Cardiac fibroblast (primary cell): ENCODE measurements around the gene FPGS.

Source experiments
- DNase-seq, 2 donors: peaks; one replicate each; pipeline versions ENCODE4 v3.0.0 to v3.0.0-alpha.2; 2010; ENCODE audit warnings: low read depth in 2 of 2
- H3K4me3 ChIP-seq, 2 donors: replicated peaks in 1 of 2; 1 replicate in 1 of 2; 2 replicates in 1 of 2; pipeline ENCODE4 v1.5.1; 2011; ENCODE audit warnings: low read depth in 2 of 2, low read length in 2 of 2, mild to moderate bottlenecking in 2 of 2, moderate library complexity in 1 of 2
- TF ChIP-seq, protein P1 (sequence below): IDR thresholded peaks from one replicate; pipeline ENCODE4 v1.5.1; 2011; ENCODE audit warnings: low read depth, mild to moderate bottlenecking, low read length, inconsistent platforms

Gene FPGS

DNA sequence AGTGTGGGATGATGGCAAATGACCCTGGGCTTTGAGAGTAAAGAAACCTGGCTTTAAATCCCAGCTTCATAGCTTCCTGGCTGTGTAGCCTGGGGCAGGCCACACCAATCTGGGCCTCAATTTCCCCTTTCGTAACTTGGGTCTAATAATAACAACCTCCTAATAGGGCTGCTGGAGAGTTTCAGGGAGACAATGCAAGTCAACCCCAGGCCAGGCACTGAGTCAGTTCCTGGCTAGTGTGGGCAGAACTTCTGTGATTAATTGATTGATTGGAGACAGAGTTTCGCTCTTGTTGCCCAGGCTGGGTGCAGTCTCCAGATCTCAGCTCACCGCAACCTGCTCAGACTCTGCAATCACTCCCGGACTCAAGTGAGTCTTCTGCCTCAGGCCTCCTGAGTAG, 20.9 kb upstream of the FPGS start:
- no peak overlapping the region for H3K4me3 ChIP-seq

DNA sequence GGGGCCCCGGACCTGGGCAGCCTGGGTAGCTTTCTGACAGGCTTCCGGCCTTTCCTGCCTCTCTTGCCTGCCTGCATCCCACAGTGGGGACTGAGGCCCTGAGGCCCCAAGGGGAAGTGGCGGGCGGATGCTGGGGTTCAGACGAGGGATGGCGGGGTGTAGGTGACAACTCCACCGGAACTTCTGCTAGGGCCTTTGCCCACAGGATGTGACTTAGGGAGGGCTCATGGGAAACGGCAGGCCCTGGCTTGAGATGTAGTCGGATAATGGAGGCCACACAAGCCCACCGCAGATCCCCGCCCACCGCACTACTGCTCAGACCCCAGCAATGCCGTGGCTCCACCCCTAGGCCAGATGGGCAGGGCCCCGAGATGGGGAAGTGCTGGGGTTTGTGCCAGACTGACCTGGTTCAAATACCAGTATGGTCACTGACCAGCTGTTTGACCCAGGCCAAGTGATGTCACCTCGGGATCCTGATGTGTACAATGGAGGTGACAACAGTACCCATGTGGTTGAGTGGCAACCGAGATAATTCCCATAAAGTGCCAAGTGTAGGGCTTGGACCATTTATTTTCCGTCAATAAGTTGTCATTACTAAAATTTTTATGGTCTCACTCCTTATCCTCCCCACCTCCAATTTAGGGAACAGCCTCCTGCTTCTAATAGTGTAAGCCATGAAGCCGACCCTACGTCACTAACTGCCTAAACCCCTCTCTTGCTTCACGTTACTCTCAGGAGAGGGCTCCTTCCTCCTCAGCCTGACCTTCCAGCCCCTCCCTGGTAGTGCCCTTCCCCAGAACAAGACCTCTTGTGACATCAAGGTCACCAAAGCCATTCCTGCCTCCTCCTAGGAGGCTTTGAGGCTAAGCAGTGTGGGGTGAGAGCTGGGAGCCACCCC, 19.3 kb upstream of the FPGS start:
- H3K4me3 ChIP-seq = no peak overlapping the region
- DNase-seq = no peak
- TF ChIP-seq, protein P1, sequence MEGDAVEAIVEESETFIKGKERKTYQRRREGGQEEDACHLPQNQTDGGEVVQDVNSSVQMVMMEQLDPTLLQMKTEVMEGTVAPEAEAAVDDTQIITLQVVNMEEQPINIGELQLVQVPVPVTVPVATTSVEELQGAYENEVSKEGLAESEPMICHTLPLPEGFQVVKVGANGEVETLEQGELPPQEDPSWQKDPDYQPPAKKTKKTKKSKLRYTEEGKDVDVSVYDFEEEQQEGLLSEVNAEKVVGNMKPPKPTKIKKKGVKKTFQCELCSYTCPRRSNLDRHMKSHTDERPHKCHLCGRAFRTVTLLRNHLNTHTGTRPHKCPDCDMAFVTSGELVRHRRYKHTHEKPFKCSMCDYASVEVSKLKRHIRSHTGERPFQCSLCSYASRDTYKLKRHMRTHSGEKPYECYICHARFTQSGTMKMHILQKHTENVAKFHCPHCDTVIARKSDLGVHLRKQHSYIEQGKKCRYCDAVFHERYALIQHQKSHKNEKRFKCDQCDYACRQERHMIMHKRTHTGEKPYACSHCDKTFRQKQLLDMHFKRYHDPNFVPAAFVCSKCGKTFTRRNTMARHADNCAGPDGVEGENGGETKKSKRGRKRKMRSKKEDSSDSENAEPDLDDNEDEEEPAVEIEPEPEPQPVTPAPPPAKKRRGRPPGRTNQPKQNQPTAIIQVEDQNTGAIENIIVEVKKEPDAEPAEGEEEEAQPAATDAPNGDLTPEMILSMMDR = no peak

More for the DNA sequence above, 20.9 kb upstream of the FPGS start:
- TF ChIP-seq, protein P1 = no peak
- no peak for DNase-seq

DNA sequence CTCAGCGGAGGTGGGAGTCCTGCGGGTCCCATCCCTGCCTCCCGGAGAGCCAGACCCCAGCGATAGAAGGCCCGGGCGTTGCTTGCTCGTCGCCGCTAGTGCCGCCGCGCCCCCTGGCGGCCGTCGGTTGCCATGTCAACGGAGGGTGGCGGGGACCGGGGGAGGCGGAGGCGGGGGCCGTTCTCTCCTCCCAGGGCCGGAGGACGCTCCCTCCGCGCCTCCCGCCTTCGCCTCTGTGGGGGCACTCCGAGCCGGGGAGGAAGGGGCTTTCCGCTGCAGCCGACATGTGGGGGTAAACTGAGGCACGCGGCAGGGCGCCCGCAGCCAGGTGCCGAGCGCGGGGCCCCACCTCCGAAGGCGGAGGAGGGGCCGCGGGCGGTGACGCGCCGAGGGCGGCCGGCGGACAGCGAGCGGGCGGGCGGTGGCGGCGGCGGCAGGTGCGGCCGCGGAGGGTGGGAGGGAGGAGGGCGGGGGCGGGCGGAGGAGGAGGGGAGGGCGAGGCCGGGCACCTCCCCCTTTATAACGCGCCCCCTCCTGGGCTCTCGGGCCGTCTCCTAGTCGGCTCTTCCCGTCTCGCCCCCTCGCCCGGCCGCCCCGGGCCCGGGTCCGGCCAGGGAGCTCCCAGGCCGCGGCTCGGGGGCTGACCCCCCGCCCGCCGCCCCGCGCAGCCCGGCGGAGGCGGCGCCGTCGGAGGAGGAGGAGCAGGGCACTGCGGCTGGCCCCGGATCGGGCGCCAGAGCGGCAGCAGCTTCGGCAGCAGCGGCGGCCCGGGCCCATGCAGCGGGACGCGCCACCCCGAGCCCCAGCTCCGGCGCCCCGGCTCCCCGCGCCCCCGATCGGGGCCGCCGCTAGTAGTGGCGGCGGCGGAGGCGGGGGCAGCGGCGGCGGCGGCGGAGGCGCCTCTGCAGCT, 17.4 kb upstream of the FPGS start:
- DNase-seq = peak; percentile 82 to 87

DNA sequence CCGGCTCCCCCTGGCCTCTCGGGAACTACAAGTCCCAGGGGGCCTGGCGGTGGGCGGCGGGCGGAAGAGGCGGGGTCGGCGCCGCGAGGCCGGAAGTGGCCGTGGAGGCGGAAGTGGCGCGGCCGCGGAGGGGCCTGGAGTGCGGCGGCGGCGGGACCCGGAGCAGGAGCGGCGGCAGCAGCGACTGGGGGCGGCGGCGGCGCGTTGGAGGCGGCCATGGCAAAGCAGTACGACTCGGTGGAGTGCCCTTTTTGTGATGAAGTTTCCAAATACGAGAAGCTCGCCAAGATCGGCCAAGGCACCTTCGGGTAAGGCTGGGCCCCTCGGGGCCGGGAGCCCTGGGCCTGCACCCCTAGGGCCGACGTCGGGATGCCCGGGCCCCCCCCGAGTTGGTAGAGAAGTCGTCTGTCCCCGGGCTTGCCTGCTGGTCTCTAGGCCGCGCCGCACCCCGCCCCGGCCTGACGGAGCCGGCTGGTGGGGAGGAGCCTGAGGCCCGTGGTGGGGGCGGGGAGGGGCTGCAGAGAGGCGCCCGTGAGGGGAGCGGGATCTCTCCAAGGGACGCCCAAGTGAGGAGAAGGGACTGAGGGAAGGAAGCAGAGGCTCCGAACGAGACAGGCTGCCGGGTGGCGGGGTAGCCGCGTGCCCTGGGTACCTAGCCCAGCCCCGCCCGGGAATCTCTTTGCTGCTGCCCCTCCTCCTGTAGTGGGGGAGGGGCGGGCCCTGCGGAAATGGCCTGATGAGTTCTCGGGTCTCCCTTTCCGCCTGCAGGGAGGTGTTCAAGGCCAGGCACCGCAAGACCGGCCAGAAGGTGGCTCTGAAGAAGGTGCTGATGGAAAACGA, 16.5 kb upstream of the FPGS start, which contains the start of gene CDK9:
TSS of gene CDK9 (plus strand) at position 102 of the 840 bp plus-strand sequence. CDS start at position 217, 115 bp downstream.
- H3K4me3 ChIP-seq = peak within 1 kb of the TSS; percentile 90 to 93
- TF ChIP-seq, protein P1 = no peak
- peak; percentile 90 to 94 for DNase-seq

More for the DNA sequence above, 17.4 kb upstream of the FPGS start:
- H3K4me3 ChIP-seq = peak overlapping the region; percentile 59 to 93
- TF ChIP-seq, protein P1 = peak; percentile 66

DNA sequence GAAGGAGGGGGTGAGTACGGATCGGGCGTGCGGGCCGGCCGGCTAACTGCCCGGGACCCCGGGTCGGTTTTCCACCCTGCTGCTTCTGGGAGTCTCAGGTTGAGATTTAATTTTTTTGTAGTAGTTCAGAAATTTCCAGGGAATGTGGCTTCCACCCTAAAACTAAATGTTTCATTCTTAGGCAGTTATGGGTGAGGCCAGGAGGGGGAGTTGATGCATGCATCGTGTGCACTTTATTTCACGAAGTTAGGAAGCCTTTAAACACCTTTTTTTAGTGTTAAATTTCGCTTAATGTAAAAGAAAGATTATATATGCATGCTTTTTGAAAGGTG, 15.9 kb upstream of the FPGS start:
- H3K4me3 ChIP-seq = peak overlapping the region; percentile 90 to 93
- DNase-seq = peak; percentile 41 to 45
- TF ChIP-seq, protein P1 = peak; percentile 54
